T47D (cell line): ENCODE data around the gene USF3.

Experiments
- DNase-seq, 2 experiments: peaks; one replicate each; pipeline versions ENCODE4 v3.0.0 to v3.0.0-alpha.2; 2011 to 2012; ENCODE audit warnings: low read depth in 1 of 2, low spot score in 1 of 2
- JUND ChIP-seq: IDR thresholded peaks from 2 replicates; pipeline ENCODE4 v1.6.1; 2012; ENCODE audit warnings: low read depth
- in situ Hi-C: cut with HindIII; loops from 2 replicates; pipeline ENCODE4 v1.10.0; 2016; ENCODE audit warnings: low sequenced_read_pairs, low pct_unique_long_range_greater_than_20kb

The USF3 gene

GRCh38 chr3:113695786-113696645, at the start of gene USF3:
Gene USF3, minus strand, starts transcription at chr3:113696642. Its CDS starts 21,764 bp downstream, at chr3:113674878.
- DNase-seq = peak; percentile 69 to 84
- no peak for TF ChIP-seq JUND
- in situ Hi-C loops = no loop called here

GRCh38 chr3:113745756-113746547, 49.5 kb upstream of the USF3 start, which contains the start of gene NAA50:
Gene NAA50, minus strand, starts transcription at chr3:113746249. Its CDS starts 300 bp downstream, at chr3:113745949.
- peak; percentile 79 to 95 for DNase-seq
- no peak for TF ChIP-seq JUND
- in situ Hi-C loops = no loop called here

GRCh38 chr3:113744941-113745755, 48.7 kb upstream of the USF3 start:
- in situ Hi-C loops = no loop called here
- DNase-seq = peak; percentile 74 to 89

GRCh38 chr3:113743006-113743630, 46.7 kb upstream of the USF3 start:
- no peak for DNase-seq

More at GRCh38 chr3:113744941-113745755, 48.7 kb upstream of the USF3 start:
- TF ChIP-seq JUND = no peak

GRCh38 chr3:113741620-113742019, 45.2 kb upstream of the USF3 start:
- in situ Hi-C loops = no loop called here
- DNase-seq = no peak
- peak; percentile 23; the same call in 1 of the 2 replicates for TF ChIP-seq JUND

More at GRCh38 chr3:113743006-113743630, 46.7 kb upstream of the USF3 start:
- in situ Hi-C loops = no loop called here
- TF ChIP-seq JUND = no peak

- in situ Hi-C loops = no loop called here
- no peak for DNase-seq
- no peak for TF ChIP-seq JUND
These were observed 44.6 kb upstream of the USF3 start for GRCh38 chr3:113741086-113741485.

- no peak for TF ChIP-seq JUND
- in situ Hi-C loops = no loop called here
- peak in 1 of 2 experiments; percentile 64 for DNase-seq
These were observed 40.2 kb upstream of the USF3 start for GRCh38 chr3:113736548-113737089.

- no peak for TF ChIP-seq JUND
- in situ Hi-C loops = no loop called here
- no peak for DNase-seq
These were observed 35.3 kb upstream of the USF3 start for GRCh38 chr3:113731694-113732093.

- in situ Hi-C loops = no loop called here
- no peak for TF ChIP-seq JUND
- DNase-seq = no peak
These were observed 34.1 kb upstream of the USF3 start for GRCh38 chr3:113730550-113730949.

GRCh38 chr3:113728661-113729060, 32.2 kb upstream of the USF3 start:
- in situ Hi-C loops = no loop called here
- no peak for DNase-seq
- TF ChIP-seq JUND = no peak

GRCh38 chr3:113721636-113722035, 25.2 kb upstream of the USF3 start:
- in situ Hi-C loops = no loop called here
- no peak for TF ChIP-seq JUND
- no peak for DNase-seq
